ENCODE data around the gene SCAPER. TPM values are rescaled to one million over a fixed set of nuclear protein-coding genes. Genes with fewer than 3 reads are reported as not detected.

The SCAPER gene
- total and polyA plus RNA-seq, 2 of the 4 experiments (the other 2 are of a cell fraction): 2.9 to 9.7 TPM

DNA sequence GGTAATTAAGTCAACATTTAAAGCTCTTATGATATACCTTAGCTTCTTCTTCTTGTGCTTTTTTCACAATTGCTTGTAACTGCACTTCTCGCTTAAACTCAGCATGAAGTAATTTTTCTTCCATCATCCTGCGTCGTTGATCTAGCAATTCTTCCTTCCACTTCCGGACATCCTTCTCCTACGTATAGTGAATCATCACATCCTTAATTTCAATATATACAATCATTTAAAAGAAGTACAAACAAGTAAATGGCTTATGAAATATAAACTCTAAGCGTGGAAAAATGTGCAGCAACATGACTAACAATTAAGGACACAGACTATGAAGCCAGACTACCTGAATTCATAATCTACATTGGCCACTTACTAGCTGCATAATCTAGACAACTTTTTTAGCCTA lies 151.4 kb downstream of the SCAPER start:
- H3K4ac ChIP-seq (ENCODE audit: low read depth, low read length): no peak overlapping the region

More for the DNA sequence above, 151.4 kb downstream of the SCAPER start:
- POLR2A ChIA-PET (ENCODE audit: unreplicated experiment): no interaction called here
- Histone ChIP-seq H3K14ac (replicated peaks; ENCODE audit: low read depth, low read length) (no peak overlapping the region), H2AK9ac (replicated peaks; ENCODE audit: low read depth, low read length, poor library complexity) (no peak overlapping the region), H2BK15ac (ENCODE audit: low read depth, low read length) (no peak overlapping the region), H3K9ac (ENCODE audit: low read depth, low read length) (no peak overlapping the region), H4K5ac (ENCODE audit: low read depth, low read length) (no peak overlapping the region), H3K56ac (ENCODE audit: extremely low read depth, insufficient read depth, low read length) (no peak overlapping the region), H2BK20ac (ENCODE audit: low read depth, low read length) (no peak overlapping the region), H3K27me3 (ENCODE audit: control insufficient read depth, insufficient read depth, low read length) (no peaks in the 10 kb centered on the region), H3K18ac (ENCODE audit: low read depth, low read length) (no peak overlapping the region), H3K4me3 (ENCODE audit: insufficient read depth, low read depth, low read length) (no peak overlapping the region), H2BK5ac (ENCODE audit: low read depth, low read length, poor library complexity, severe bottlenecking) (no peak overlapping the region), H3K9me3 (ENCODE audit: control insufficient read depth, insufficient read depth, low read length) (no peaks in the 10 kb centered on the region), H2BK120ac (ENCODE audit: low read depth, low read length) (no peak overlapping the region), H4K20me1 (ENCODE audit: insufficient read depth, low read length) (no peaks in the 10 kb centered on the region), H2AFZ (replicated peaks; ENCODE audit: low read length, poor library complexity) (no peak overlapping the region), H3K27ac (ENCODE audit: insufficient read depth, low read length) (no peak overlapping the region), H3K79me1 (ENCODE audit: low read depth in 1 of 2, low read length in 2 of 2) (no peaks in the 10 kb centered on the region), H3K4me1 (ENCODE audit: control insufficient read depth, insufficient read depth, low read length) (no peaks in the 10 kb centered on the region), H3K9me1 (ENCODE audit: insufficient read depth, low read length) (no peaks in the 10 kb centered on the region), H3K23ac (ENCODE audit: low read depth, low read length) (no peak overlapping the region), H3K4me2 (ENCODE audit: low read depth, low read length) (no peak overlapping the region), H4K8ac (ENCODE audit: low read depth in 2 of 2, low read length in 2 of 2) (no peak overlapping the region), H2AK5ac (ENCODE audit: low read depth, low read length) (no peak overlapping the region), H3K36me3 (ENCODE audit: control insufficient read depth, insufficient read depth, low read length) (no peaks in the 10 kb centered on the region), H4K91ac (ENCODE audit: insufficient read depth, low read depth, low read length) (no peak overlapping the region)
- dilution Hi-C loops (cut with HindIII; ENCODE audit: low sequenced_read_pairs, unreplicated experiment) (no loop called here), intact Hi-C loops (cut with micrococcal nuclease) (no loop called here), in situ Hi-C loops (cut with MboI; ENCODE audit: low sequenced_read_pairs) (no loop called here)
- no CpG with 5 or more reads among the region's 6 CpGs for WGBS, 2 experiments (ENCODE audit: extremely low coverage in 2 of 2, insufficient read length in 1 of 2)
- DNase-seq: peak; percentile 44
- no peak for TF ChIP-seq MXI1 (IDR thresholded peaks at IDR 0.05; ENCODE audit: borderline replicate concordance, low read depth, low read length)
- no peak for TF ChIP-seq FOS (IDR thresholded peaks at IDR 0.05; ENCODE audit: low read depth, low read length)
- no peak for TF ChIP-seq RAD21 (IDR thresholded peaks at IDR 0.05; ENCODE audit: low read length)
- no peak for TF ChIP-seq MAFK (IDR thresholded peaks at IDR 0.05; ENCODE audit: low read depth, low read length)
- TF ChIP-seq MAZ (IDR thresholded peaks at IDR 0.05; ENCODE audit: borderline replicate concordance, low read depth, low read length): no peak
- TF ChIP-seq NFE2L2 (IDR thresholded peaks at IDR 0.05; ENCODE audit: low read depth, low read length): no peak
- TF ChIP-seq RCOR1 (IDR thresholded peaks at IDR 0.05; ENCODE audit: insufficient replicate concordance, low read length): no peak
- TF ChIP-seq USF2 (IDR thresholded peaks at IDR 0.05; ENCODE audit: low read depth, low read length): no peak
- TF ChIP-seq POLR2A (IDR thresholded peaks at IDR 0.05; ENCODE audit: low read depth, low read length): no peak
- TF ChIP-seq BHLHE40 (IDR thresholded peaks at IDR 0.05; ENCODE audit: low read depth, low read length): no peak
- TF ChIP-seq CHD1 (IDR thresholded peaks at IDR 0.05; ENCODE audit: low read depth, low read length): no peak
- TF ChIP-seq SMC3 (IDR thresholded peaks at IDR 0.05; ENCODE audit: low read depth, low read length): no peak
- CTCF ChIA-PET: no interaction called here
- BruUV-seq (replicated peaks): no TSS peak
- ATAC-seq (ENCODE audit: low read depth): no peak
